Keratinocyte (primary cell): ENCODE results near the gene GPR39. TPM values are rescaled to one million over a fixed set of nuclear protein-coding genes. Genes with fewer than 3 reads are reported as not detected.

Source experiments
- DNase-seq: peaks from one replicate; pipeline ENCODE4 v3.0.0-alpha.2; 2011; ENCODE audit warnings: low read depth, missing footprints, low spot score
- FAIRE-seq: peaks from 2 replicates; lab custom pipeline; 2011; peaks lifted over from hg19 to GRCh38; lab: Jason Lieb, UNC
- H2AFZ ChIP-seq: 2 replicates; pipeline ENCODE4 v1.6.0; 2012; ENCODE audit warnings: low read length, control low read depth, inconsistent platforms; ENCODE audit not compliant: control insufficient read depth
- H3K27ac ChIP-seq: 2 replicates; pipeline ENCODE4 v1.5.1; 2011; ENCODE audit warnings: low read length; ENCODE audit not compliant: control insufficient read depth, insufficient read depth
- H3K27me3 ChIP-seq: 3 replicates; pipeline ENCODE4 v1.6.0; 2011; ENCODE audit warnings: low read length; ENCODE audit not compliant: control insufficient read depth, insufficient read depth; ENCODE audit errors: extremely low read depth
- H3K36me3 ChIP-seq, 2 experiments: 2 replicates in 1 of 2; 3 replicates in 1 of 2; pipeline ENCODE4 v1.5.1; 2011; ENCODE audit warnings: low read length in 2 of 2, mild to moderate bottlenecking in 1 of 2; ENCODE audit not compliant: control insufficient read depth in 2 of 2, insufficient read depth in 2 of 2; ENCODE audit errors: extremely low read depth in 1 of 2
- H3K4me1 ChIP-seq: 3 replicates; pipeline ENCODE4 v1.5.1; 2011; ENCODE audit warnings: low read length; ENCODE audit not compliant: control insufficient read depth, insufficient read depth; ENCODE audit errors: extremely low read depth
- H3K4me2 ChIP-seq: 3 replicates; pipeline ENCODE4 v1.6.0; 2011; ENCODE audit warnings: low read depth, low read length; ENCODE audit not compliant: control insufficient read depth, insufficient read depth; ENCODE audit errors: extremely low read depth
- H3K4me3 ChIP-seq, 3 experiments: fragments of 200-600 bp in 1 of 3; sonication (generic) in 1 of 3; 2 replicates in 2 of 3; 3 replicates in 1 of 3; pipeline ENCODE4 v1.5.1; 2011 to 2016; ENCODE audit warnings: low read length in 3 of 3, mild to moderate bottlenecking in 3 of 3, control low read depth in 2 of 3, inconsistent platforms in 1 of 3, low read depth in 1 of 3, mixed read lengths in 1 of 3, mixed run types in 1 of 3, moderate library complexity in 1 of 3; ENCODE audit not compliant: control insufficient read depth in 2 of 3, insufficient read depth in 2 of 3; ENCODE audit errors: extremely low read depth in 1 of 3
- H3K79me2 ChIP-seq: 2 replicates; pipeline ENCODE4 v1.6.0; 2012; ENCODE audit warnings: low read length; ENCODE audit not compliant: control insufficient read depth, insufficient read depth
- H3K9ac ChIP-seq: 3 replicates; pipeline ENCODE4 v1.6.0; 2011; ENCODE audit warnings: low read length; ENCODE audit not compliant: control insufficient read depth, insufficient read depth; ENCODE audit errors: extremely low read depth
- H3K9me1 ChIP-seq: 3 replicates; pipeline ENCODE4 v1.6.0; 2011; ENCODE audit warnings: low read length; ENCODE audit not compliant: control insufficient read depth, insufficient read depth; ENCODE audit errors: extremely low read depth
- H3K9me3 ChIP-seq: 2 replicates; pipeline ENCODE4 v1.5.1; 2012; ENCODE audit warnings: low read depth, low read length; ENCODE audit not compliant: control insufficient read depth
- H4K20me1 ChIP-seq: 3 replicates; pipeline ENCODE4 v1.6.0; 2011; ENCODE audit warnings: low read length; ENCODE audit not compliant: control insufficient read depth, insufficient read depth; ENCODE audit errors: extremely low read depth
- EZH2 ChIP-seq: IDR thresholded peaks from one replicate; pipeline ENCODE4 v1.6.1; 2012; ENCODE audit warnings: inconsistent platforms, mild to moderate bottlenecking, low read length, moderate library complexity
- dilution Hi-C: fragments of 300-500 bp; cut with MboI; formaldehyde crosslinking; loops from one replicate; pipeline ENCODE4 v1.7.0; 2020; ENCODE audit warnings: low sequenced_read_pairs; ENCODE audit not compliant: extremely low pct_ligation_motif_present
- polyA plus RNA-seq, 5 experiments: library from polyadenylated mRNA; depleted of rRNA in 3 of 5; stranded (reverse) in 3 of 5; stranded (forward) in 1 of 5; unstranded in 1 of 5; fragments of >200 nt; gene quantifications; 1 replicate in 1 of 5; 2 replicates in 3 of 5; 3 replicates in 1 of 5; pipeline versions ENCODE4 v1.2.1 to v1.2.3, GENCODE V29; 2011 to 2012; ENCODE audit warnings: missing spikeins in 2 of 5, low read depth in 1 of 5, low replicate concordance in 1 of 5
- TF ChIP-seq, protein P1 (sequence below), 3 experiments: IDR thresholded peaks in 1 of 3; conservative IDR thresholded peaks in 1 of 3; optimal IDR thresholded peaks in 1 of 3; 2 replicates in 2 of 3; 3 replicates in 1 of 3; pipeline versions ENCODE3 to v1.5.1; 2011; ENCODE audit warnings: low read length in 3 of 3, mild to moderate bottlenecking in 3 of 3, moderate library complexity in 2 of 3, control low read depth in 1 of 3, inconsistent platforms in 1 of 3; ENCODE audit not compliant: insufficient read depth in 2 of 3; ENCODE audit errors: extremely low read depth in 1 of 3

Gene GPR39
- polyA plus RNA-seq, 1 donor (not counting 4 experiments of a cell fraction or from before 2014, with no cell fraction given) = 4.7 TPM

DNA sequence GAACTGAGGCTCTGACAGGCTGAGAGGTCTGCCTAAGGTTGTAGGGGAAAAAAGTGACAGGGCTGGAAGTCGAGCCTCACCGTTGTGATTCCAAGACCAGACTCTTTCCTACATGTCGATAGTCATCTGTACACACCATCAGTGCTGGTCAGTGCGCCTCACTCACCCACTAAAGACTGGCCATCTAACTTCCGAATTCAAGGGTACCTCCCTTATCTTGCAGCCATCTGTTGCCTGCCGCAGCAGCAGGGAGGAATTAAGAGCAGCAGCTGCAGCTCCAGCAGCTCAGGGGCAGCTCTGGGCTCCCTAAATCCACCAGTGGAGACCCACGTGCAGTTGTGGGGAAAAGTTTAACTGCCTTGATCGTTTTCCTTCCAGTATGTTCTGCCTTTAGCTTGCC, 32.6 kb upstream of the GPR39 start:
- H3K4me3 ChIP-seq = no peak overlapping the region
- no peak for DNase-seq
- peaks cover 1% of the 10 kb centered on the region for H3K9me3 ChIP-seq
- TF ChIP-seq, protein P1, sequence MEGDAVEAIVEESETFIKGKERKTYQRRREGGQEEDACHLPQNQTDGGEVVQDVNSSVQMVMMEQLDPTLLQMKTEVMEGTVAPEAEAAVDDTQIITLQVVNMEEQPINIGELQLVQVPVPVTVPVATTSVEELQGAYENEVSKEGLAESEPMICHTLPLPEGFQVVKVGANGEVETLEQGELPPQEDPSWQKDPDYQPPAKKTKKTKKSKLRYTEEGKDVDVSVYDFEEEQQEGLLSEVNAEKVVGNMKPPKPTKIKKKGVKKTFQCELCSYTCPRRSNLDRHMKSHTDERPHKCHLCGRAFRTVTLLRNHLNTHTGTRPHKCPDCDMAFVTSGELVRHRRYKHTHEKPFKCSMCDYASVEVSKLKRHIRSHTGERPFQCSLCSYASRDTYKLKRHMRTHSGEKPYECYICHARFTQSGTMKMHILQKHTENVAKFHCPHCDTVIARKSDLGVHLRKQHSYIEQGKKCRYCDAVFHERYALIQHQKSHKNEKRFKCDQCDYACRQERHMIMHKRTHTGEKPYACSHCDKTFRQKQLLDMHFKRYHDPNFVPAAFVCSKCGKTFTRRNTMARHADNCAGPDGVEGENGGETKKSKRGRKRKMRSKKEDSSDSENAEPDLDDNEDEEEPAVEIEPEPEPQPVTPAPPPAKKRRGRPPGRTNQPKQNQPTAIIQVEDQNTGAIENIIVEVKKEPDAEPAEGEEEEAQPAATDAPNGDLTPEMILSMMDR (optimal IDR thresholded peaks at IDR 0.05 in 1 of 3, IDR thresholded peaks at IDR 0.05 in 1 of 3, conservative IDR thresholded peaks at IDR 0.05 in 1 of 3; ENCODE audit: extremely low read depth in 1 of 3, insufficient read depth in 2 of 3, low read length in 3 of 3) = no peak
- TF ChIP-seq EZH2 = no peak
- no peaks in the 10 kb centered on the region for H3K4me1 ChIP-seq
- H3K9ac ChIP-seq = no peak overlapping the region
- FAIRE-seq = no peak
- no peak overlapping the region for H3K4me2 ChIP-seq
- dilution Hi-C loops = no loop called here
- no peak overlapping the region for H2AFZ ChIP-seq
- H3K79me2 ChIP-seq = no peaks in the 10 kb centered on the region
- no peaks in the 10 kb centered on the region for H3K36me3 ChIP-seq
- no peaks in the 10 kb centered on the region for H3K9me1 ChIP-seq
- no peaks in the 10 kb centered on the region for H4K20me1 ChIP-seq
- H3K27ac ChIP-seq = no peak overlapping the region
- no peaks in the 10 kb centered on the region for H3K27me3 ChIP-seq

GRCh38 chr2:132384491-132385151, 32.0 kb upstream of the GPR39 start:
- Histone ChIP-seq H3K9ac (no peak overlapping the region), H3K9me3 (peaks cover 1% of the 10 kb centered on the region), H3K4me2 (no peak overlapping the region), H4K20me1 (no peaks in the 10 kb centered on the region), H3K36me3 (no peaks in the 10 kb centered on the region), H2AFZ (no peak overlapping the region), H3K27me3 (no peaks in the 10 kb centered on the region), H3K4me3 (no peak overlapping the region), H3K79me2 (no peaks in the 10 kb centered on the region), H3K4me1 (no peaks in the 10 kb centered on the region), H3K9me1 (no peaks in the 10 kb centered on the region), H3K27ac (no peak overlapping the region)
- TF ChIP-seq, protein P1 (optimal IDR thresholded peaks at IDR 0.05 in 1 of 3, IDR thresholded peaks at IDR 0.05 in 1 of 3, conservative IDR thresholded peaks at IDR 0.05 in 1 of 3; ENCODE audit: extremely low read depth in 1 of 3, insufficient read depth in 2 of 3, low read length in 3 of 3) = no peak
- TF ChIP-seq EZH2 = no peak
- dilution Hi-C loops = no loop called here
- DNase-seq (no peak), FAIRE-seq (no peak)
